Ishikawa (cell line): ENCODE data around the gene TMEM119.

Experiments used
- CEBPB ChIP-seq: IDR thresholded peaks from 2 replicates; pipeline ENCODE4 v1.6.1; 2012
- CREB1 ChIP-seq: IDR thresholded peaks from 2 replicates; pipeline ENCODE4 v1.6.1; 2012; ENCODE audit warnings: low read depth
- EGR1 ChIP-seq: IDR thresholded peaks from 2 replicates; pipeline ENCODE4 v1.6.1; 2012
- EP300 ChIP-seq: IDR thresholded peaks from 2 replicates; pipeline ENCODE4 v1.6.1; 2012; ENCODE audit warnings: borderline replicate concordance
- FOXM1 ChIP-seq: IDR thresholded peaks from 2 replicates; pipeline ENCODE4 v1.6.1; 2012; ENCODE audit warnings: low read depth, borderline replicate concordance
- NFIC ChIP-seq: IDR thresholded peaks from 2 replicates; pipeline ENCODE4 v1.6.1; 2012
- RAD21 ChIP-seq: IDR thresholded peaks from 2 replicates; pipeline ENCODE4 v1.6.1; 2012; ENCODE audit warnings: low read depth
- TAF1 ChIP-seq: IDR thresholded peaks from 2 replicates; pipeline ENCODE4 v1.6.1; 2012; ENCODE audit warnings: low read depth, mild to moderate bottlenecking
- TCF12 ChIP-seq: IDR thresholded peaks from 2 replicates; pipeline ENCODE4 v1.6.1; 2012; ENCODE audit warnings: low read depth
- TEAD4 ChIP-seq: IDR thresholded peaks from 2 replicates; pipeline ENCODE4 v1.6.1; 2012
- YY1 ChIP-seq: IDR thresholded peaks from 2 replicates; pipeline ENCODE4 v1.6.1; 2012; ENCODE audit warnings: low read depth
- ZBTB7A ChIP-seq: IDR thresholded peaks from 2 replicates; pipeline ENCODE4 v1.6.1; 2012; ENCODE audit warnings: low read depth
- TF ChIP-seq, protein P1 (sequence below): IDR thresholded peaks from 2 replicates; pipeline ENCODE4 v1.6.1; 2012; ENCODE audit warnings: low read depth, mild to moderate bottlenecking
- TF ChIP-seq, protein P2 (sequence below): IDR thresholded peaks from 2 replicates; pipeline ENCODE4 v1.6.1; 2012
- TF ChIP-seq, protein P3 (sequence below): IDR thresholded peaks from 2 replicates; pipeline ENCODE4 v1.6.1; 2012

TMEM119 gene

DNA sequence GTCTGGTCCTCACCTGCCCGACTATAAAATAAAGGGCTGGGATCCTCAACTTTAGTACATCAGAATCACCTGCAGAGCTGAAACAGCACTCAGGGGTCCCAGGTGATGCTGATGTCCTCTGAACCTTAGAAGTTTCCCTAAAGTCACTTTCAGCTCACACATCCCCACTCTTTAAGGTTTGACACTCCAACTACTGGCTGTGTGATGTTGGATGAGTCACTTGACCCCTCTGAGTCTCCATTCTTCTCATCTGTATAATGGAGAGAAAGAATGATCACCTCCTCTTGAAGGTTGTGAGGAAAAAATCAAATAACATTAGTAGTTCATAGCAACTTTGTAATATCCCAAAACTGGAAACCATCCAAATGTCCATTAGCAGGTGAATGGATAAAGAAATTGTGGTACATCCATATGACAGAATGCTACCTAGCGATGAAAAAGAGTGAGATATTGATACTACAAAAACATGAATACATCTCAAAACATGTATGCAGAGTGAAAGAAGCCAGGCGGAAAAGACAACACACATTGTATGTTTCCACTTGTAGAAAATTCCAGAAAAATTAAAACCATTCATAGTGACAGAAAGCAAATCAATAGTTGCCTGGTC, 13.3 kb downstream of the TMEM119 start:
- TF ChIP-seq EP300 (no peak), EGR1 (no peak), TEAD4 (no peak), RAD21 (no peak), TAF1 (no peak), CEBPB (no peak), TCF12 (no peak), YY1 (no peak), ZBTB7A (no peak), CREB1 (no peak), FOXM1 (no peak), NFIC (no peak)
- TF ChIP-seq, protein P1, sequence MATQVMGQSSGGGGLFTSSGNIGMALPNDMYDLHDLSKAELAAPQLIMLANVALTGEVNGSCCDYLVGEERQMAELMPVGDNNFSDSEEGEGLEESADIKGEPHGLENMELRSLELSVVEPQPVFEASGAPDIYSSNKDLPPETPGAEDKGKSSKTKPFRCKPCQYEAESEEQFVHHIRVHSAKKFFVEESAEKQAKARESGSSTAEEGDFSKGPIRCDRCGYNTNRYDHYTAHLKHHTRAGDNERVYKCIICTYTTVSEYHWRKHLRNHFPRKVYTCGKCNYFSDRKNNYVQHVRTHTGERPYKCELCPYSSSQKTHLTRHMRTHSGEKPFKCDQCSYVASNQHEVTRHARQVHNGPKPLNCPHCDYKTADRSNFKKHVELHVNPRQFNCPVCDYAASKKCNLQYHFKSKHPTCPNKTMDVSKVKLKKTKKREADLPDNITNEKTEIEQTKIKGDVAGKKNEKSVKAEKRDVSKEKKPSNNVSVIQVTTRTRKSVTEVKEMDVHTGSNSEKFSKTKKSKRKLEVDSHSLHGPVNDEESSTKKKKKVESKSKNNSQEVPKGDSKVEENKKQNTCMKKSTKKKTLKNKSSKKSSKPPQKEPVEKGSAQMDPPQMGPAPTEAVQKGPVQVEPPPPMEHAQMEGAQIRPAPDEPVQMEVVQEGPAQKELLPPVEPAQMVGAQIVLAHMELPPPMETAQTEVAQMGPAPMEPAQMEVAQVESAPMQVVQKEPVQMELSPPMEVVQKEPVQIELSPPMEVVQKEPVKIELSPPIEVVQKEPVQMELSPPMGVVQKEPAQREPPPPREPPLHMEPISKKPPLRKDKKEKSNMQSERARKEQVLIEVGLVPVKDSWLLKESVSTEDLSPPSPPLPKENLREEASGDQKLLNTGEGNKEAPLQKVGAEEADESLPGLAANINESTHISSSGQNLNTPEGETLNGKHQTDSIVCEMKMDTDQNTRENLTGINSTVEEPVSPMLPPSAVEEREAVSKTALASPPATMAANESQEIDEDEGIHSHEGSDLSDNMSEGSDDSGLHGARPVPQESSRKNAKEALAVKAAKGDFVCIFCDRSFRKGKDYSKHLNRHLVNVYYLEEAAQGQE, result no peak
- TF ChIP-seq, protein P2, sequence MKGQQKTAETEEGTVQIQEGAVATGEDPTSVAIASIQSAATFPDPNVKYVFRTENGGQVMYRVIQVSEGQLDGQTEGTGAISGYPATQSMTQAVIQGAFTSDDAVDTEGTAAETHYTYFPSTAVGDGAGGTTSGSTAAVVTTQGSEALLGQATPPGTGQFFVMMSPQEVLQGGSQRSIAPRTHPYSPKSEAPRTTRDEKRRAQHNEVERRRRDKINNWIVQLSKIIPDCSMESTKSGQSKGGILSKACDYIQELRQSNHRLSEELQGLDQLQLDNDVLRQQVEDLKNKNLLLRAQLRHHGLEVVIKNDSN, result no peak
- TF ChIP-seq, protein P3, sequence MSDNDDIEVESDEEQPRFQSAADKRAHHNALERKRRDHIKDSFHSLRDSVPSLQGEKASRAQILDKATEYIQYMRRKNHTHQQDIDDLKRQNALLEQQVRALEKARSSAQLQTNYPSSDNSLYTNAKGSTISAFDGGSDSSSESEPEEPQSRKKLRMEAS, result no peak

- TF ChIP-seq YY1 (no peak), EP300 (no peak), CEBPB (no peak), NFIC (no peak), TCF12 (no peak), TAF1 (no peak), CREB1 (no peak), ZBTB7A (no peak), FOXM1 (no peak)
- TF ChIP-seq, protein P1, result no peak
- TF ChIP-seq, protein P3, result no peak
- TF ChIP-seq, protein P2, result no peak
Observed at GRCh38 chr12:108583991-108584390, 13.9 kb downstream of the TMEM119 start.

DNA sequence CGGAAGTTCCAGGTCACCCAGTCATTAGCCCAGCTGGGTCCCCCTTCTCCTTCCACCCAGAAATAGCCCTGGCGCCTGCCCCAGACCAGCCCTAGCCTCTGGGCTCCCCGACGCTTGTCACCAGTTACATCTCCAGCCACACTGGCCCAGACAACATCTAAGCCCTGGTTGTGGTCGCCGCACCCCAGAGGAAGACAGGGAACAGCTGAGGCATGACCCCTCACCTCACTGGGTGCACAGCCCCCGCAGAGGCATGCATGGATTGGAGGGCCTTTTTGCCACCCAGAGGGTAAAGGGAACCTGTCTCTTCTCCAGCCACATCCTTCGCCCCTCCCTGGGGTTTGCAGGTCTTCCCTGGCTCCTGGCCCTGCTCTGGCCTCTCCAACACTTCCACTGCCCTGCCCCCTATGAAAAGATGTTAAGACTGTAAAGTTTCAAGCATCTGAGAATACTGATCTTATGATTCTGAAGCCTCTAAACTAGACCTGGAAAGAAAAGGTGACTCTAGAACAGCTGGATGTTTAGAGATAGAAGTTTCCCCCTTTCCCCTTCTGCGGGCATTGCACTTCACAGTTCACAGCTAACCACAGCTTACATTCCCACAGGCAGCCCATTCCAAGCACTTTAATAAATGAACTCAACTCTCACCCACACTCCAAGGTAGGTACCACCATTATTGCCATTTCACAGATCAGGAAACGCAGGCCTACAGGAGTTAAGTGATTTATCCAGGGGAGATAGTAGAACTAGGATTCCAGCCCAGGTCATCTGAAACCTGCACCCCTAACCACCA, 14.7 kb downstream of the TMEM119 start:
- TF ChIP-seq YY1, result no peak
- no peak for TF ChIP-seq NFIC
- TF ChIP-seq, protein P2, result no peak
- TF ChIP-seq TAF1, result no peak

DNA sequence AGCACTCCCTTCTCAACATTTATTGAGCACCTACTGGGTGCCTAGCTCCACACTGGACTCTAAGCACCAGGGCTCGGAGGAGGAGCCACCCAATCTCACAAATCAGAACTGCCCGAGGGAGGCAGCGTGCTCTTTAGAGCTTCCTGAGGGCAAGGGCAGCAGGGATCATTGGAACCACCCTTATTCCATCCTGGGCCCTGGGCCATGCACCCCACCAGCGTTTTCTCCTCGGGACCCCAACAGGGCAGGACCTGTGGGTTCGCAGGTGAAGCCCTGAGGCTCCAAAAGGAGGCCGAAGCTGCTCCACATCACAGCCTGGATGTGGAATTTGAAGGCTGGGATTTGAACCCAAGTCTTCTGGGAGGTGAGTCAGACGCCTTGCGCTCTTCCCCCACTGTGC, 15.4 kb downstream of the TMEM119 start:
- no peak for TF ChIP-seq CEBPB
- no peak for TF ChIP-seq EP300
- TF ChIP-seq CREB1, result no peak
- no peak for TF ChIP-seq TEAD4
- TF ChIP-seq, protein P3, result no peak
- no peak for TF ChIP-seq NFIC
- no peak for TF ChIP-seq EGR1
- no peak for TF ChIP-seq TCF12
- TF ChIP-seq YY1, result no peak
- TF ChIP-seq, protein P2, result no peak
- TF ChIP-seq, protein P1, result no peak
- TF ChIP-seq ZBTB7A, result no peak
- TF ChIP-seq TAF1, result no peak
- TF ChIP-seq FOXM1, result no peak
- TF ChIP-seq RAD21, result no peak
